ENCODE results near the gene WDR91. TPM values are rescaled to one million over a fixed set of nuclear protein-coding genes. Genes with fewer than 3 reads are reported as not detected.

Gene WDR91
- total RNA-seq, 1 donor from 2014 or later: 30.0 TPM

GRCh38 chr7:135207406-135208101 lies 3.8 kb downstream of the WDR91 start:
- no peak for ATAC-seq
- H3K4me3 ChIP-seq: no peak overlapping the region
- peaks cover 44% of the 10 kb centered on the region for H3K4me1 ChIP-seq
- H3K36me3 ChIP-seq: peaks cover 12% of the 10 kb centered on the region
- TF ChIP-seq, protein P1, sequence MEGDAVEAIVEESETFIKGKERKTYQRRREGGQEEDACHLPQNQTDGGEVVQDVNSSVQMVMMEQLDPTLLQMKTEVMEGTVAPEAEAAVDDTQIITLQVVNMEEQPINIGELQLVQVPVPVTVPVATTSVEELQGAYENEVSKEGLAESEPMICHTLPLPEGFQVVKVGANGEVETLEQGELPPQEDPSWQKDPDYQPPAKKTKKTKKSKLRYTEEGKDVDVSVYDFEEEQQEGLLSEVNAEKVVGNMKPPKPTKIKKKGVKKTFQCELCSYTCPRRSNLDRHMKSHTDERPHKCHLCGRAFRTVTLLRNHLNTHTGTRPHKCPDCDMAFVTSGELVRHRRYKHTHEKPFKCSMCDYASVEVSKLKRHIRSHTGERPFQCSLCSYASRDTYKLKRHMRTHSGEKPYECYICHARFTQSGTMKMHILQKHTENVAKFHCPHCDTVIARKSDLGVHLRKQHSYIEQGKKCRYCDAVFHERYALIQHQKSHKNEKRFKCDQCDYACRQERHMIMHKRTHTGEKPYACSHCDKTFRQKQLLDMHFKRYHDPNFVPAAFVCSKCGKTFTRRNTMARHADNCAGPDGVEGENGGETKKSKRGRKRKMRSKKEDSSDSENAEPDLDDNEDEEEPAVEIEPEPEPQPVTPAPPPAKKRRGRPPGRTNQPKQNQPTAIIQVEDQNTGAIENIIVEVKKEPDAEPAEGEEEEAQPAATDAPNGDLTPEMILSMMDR (IDR thresholded peaks at IDR 0.05): no peak
- intact Hi-C loops (cut with DNase I): no loop called here
- no peaks in the 10 kb centered on the region for H3K27me3 ChIP-seq
- H3K9me3 ChIP-seq: no peaks in the 10 kb centered on the region
- no peak for DNase-seq
- H3K27ac ChIP-seq: no peak overlapping the region

DNA sequence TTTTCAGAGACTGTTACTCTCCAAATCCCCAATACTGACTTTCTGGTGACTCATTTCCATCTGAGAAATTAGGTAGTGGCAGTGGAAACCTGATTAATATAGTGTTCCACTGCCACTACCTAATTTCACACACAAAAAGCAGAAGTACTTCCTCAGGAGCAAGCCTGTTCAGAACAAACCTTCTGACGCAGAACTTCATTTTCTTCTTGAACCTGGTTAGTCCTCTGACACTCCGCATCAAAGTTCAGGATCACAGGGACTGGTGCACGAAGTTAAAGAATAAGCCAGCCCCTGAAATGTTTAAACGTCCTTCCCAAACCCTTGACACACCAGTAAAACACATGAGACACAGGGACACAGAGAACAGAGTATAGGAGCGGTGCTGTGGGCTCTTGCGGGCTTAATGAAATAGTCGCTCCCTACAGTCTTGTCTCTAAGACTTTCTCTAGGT lies 4.4 kb downstream of the WDR91 start:
- Histone ChIP-seq H3K27me3 (no peaks in the 10 kb centered on the region), H3K9me3 (no peaks in the 10 kb centered on the region), H3K27ac (no peak overlapping the region), H3K36me3 (peaks cover 18% of the 10 kb centered on the region), H3K4me1 (peaks cover 46% of the 10 kb centered on the region), H3K4me3 (no peak overlapping the region)
- TF ChIP-seq, protein P1 (IDR thresholded peaks at IDR 0.05): no peak
- ATAC-seq (no peak), DNase-seq (no peak)
- intact Hi-C loops (cut with DNase I): no loop called here

DNA sequence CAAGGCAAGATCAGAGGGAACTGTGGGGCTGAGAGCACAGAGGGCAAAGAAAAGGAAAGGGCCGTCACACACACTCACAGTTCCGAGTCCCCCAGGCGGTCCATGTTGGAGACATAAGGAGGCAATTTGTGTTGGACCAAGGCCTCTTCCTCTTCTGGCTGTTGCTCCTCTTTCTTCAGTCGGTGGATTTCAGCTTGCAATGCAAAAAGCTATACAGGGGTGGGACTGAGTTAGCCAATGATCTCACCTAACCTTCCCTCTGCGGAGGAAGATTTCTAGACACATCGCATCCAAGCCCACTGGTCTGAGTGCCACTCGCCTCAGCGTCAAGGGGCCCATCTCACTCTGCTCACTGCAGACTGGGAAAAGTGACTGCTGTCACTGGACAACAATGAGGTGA lies 5.5 kb downstream of the WDR91 start:
- H3K9me3 ChIP-seq: no peaks in the 10 kb centered on the region
- peaks cover 51% of the 10 kb centered on the region for H3K4me1 ChIP-seq
- H3K36me3 ChIP-seq: peaks cover 26% of the 10 kb centered on the region
- H3K27me3 ChIP-seq: no peaks in the 10 kb centered on the region
- TF ChIP-seq, protein P1 (IDR thresholded peaks at IDR 0.05): no peak
- ATAC-seq (no peak), DNase-seq (no peak)
- H3K4me3 ChIP-seq: no peak overlapping the region
- peak overlapping the region; percentile 56 for H3K27ac ChIP-seq
- intact Hi-C loops (cut with DNase I): no loop called here

DNA sequence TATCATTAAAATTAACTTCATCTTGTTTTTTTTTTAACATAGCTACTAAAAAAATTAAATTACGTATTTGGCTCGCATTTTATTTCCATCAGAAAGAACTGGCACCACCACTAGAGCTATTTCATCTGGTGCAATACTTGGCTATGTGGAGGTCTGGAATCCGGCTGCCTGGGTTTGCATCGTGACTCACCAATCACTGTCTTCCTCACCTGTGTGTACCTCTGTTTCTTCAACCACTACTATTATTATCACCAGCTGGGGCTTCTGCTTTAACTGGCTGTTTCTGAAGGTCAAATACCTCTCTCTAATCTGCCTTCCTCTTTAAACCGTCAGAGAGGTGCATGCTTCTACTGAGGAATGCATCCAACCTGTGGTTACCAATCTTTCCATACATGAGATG lies 6.5 kb downstream of the WDR91 start:
- Histone ChIP-seq H3K27ac (peak overlapping the region; percentile 56), H3K27me3 (no peaks in the 10 kb centered on the region), H3K4me1 (peaks cover 47% of the 10 kb centered on the region), H3K36me3 (peaks cover 36% of the 10 kb centered on the region), H3K9me3 (no peaks in the 10 kb centered on the region), H3K4me3 (no peak overlapping the region)
- intact Hi-C loops (cut with DNase I): no loop called here
- ATAC-seq (no peak), DNase-seq (no peak)
- TF ChIP-seq, protein P1 (IDR thresholded peaks at IDR 0.05): no peak

GRCh38 chr7:135204341-135204749 lies 7.0 kb downstream of the WDR91 start:
- intact Hi-C loops (cut with DNase I): no loop called here
- Histone ChIP-seq H3K4me1 (peaks cover 43% of the 10 kb centered on the region), H3K27me3 (no peaks in the 10 kb centered on the region), H3K27ac (peak overlapping the region; percentile 56), H3K9me3 (no peaks in the 10 kb centered on the region), H3K36me3 (peaks cover 42% of the 10 kb centered on the region), H3K4me3 (peak overlapping the region; percentile 14)
- DNase-seq (no peak), ATAC-seq (peak; percentile 32)
- TF ChIP-seq, protein P1 (IDR thresholded peaks at IDR 0.05): no peak

Data from upper lobe of right lung (tissue), 1 donor.